Vagina (tissue), 2 donors: ENCODE measurements around the gene CACNA2D4. TPM values are rescaled to one million over a fixed set of nuclear protein-coding genes. Genes with fewer than 3 reads are reported as not detected.

Source experiments
- DNase-seq, 2 donors: peaks; one replicate each; pipeline ENCODE4 v3.0.0-alpha.2; 2017; ENCODE audit errors: extremely low spot score in 2 of 2
- H3K27ac ChIP-seq: fragments of 200-600 bp; sonication (generic); one replicate; pipeline ENCODE4 v1.5.1; 2019
- H3K27me3 ChIP-seq: fragments of 200-600 bp; sonication (generic); one replicate; pipeline ENCODE4 v1.5.1; 2019
- H3K36me3 ChIP-seq, 2 donors: fragments of 200-600 bp; sonication (generic); one replicate each; pipeline ENCODE4 v1.5.1; 2017 to 2019
- H3K4me1 ChIP-seq: fragments of 200-600 bp; sonication (generic); one replicate; pipeline ENCODE4 v1.5.1; 2019
- H3K4me3 ChIP-seq, 2 donors: fragments of 200-600 bp; sonication (generic); 1 replicate in 1 of 2; 2 replicates in 1 of 2; pipeline ENCODE4 v1.5.1; 2016 to 2019
- H3K9me3 ChIP-seq: fragments of 200-600 bp; sonication (generic); one replicate; pipeline ENCODE4 v1.5.1; 2019
- CTCF ChIP-seq, 3 experiments: fragments of 450-650 bp in 2 of 3; fragments of 200-600 bp in 1 of 3; sonication (generic) in 1 of 3; IDR thresholded peaks; one replicate each; pipeline ENCODE4 v1.5.1; 2017 to 2019; ENCODE audit warnings: antibody characterized with exemption in 3 of 3, mild to moderate bottlenecking in 2 of 3, moderate library complexity in 2 of 3
- POLR2A ChIP-seq, 2 donors: fragments of 450-650 bp; IDR thresholded peaks; one replicate each; pipeline ENCODE4 v1.6.1; 2017; ENCODE audit warnings: antibody characterized with exemption in 2 of 2, mild to moderate bottlenecking in 2 of 2, moderate library complexity in 2 of 2
- POLR2AphosphoS5 ChIP-seq, 2 donors: sonication (generic); formaldehyde crosslinking; IDR thresholded peaks; one replicate each; pipeline ENCODE4 v1.9.0; 2017; ENCODE audit warnings: antibody characterized with exemption in 2 of 2, mild to moderate bottlenecking in 2 of 2, low read depth in 1 of 2; ENCODE audit not compliant: insufficient read depth in 1 of 2
- intact Hi-C: fragments of 100-400 bp; cut with DNase I; formaldehyde crosslinking; loops from one replicate; pipeline ENCODE4 v1.15.1; 2023
- total RNA-seq: library from RNA; depleted of rRNA; stranded (reverse); fragments of >200 nt; gene quantifications from one replicate; pipeline ENCODE4 v1.2.3, GENCODE V29; 2016

The CACNA2D4 gene
- total RNA-seq, 1 donor from 2014 or later = 2.2 TPM

- Histone ChIP-seq H3K4me1 (no peaks in the 10 kb centered on the region), H3K36me3 (no peaks in the 10 kb centered on the region), H3K27ac (no peak overlapping the region), H3K27me3 (no peaks in the 10 kb centered on the region), H3K9me3 (no peaks in the 10 kb centered on the region), H3K4me3 (no peak overlapping the region)
- TF ChIP-seq POLR2A (IDR thresholded peaks at IDR 0.05) = no peak
- no peak for TF ChIP-seq POLR2AphosphoS5 (IDR thresholded peaks at IDR 0.05; ENCODE audit: insufficient read depth in 1 of 2, low read depth in 1 of 2)
- TF ChIP-seq CTCF (IDR thresholded peaks at IDR 0.05) = no peak
- intact Hi-C loops = no loop called here
- DNase-seq = no peak
Measured at GRCh38 chr12:1769809-1770494, 148.5 kb downstream of the CACNA2D4 start.

GRCh38 chr12:1768615-1769014 is 149.8 kb downstream of the CACNA2D4 start:
- no peak overlapping the region for H3K27ac ChIP-seq
- no peaks in the 10 kb centered on the region for H3K4me1 ChIP-seq
- intact Hi-C loops = no loop called here
- H3K27me3 ChIP-seq = no peaks in the 10 kb centered on the region
- TF ChIP-seq CTCF (IDR thresholded peaks at IDR 0.05) = no peak
- no peak overlapping the region for H3K4me3 ChIP-seq
- no peak for DNase-seq
- no peaks in the 10 kb centered on the region for H3K9me3 ChIP-seq
- no peaks in the 10 kb centered on the region for H3K36me3 ChIP-seq

GRCh38 chr12:1767407-1768090 is 150.9 kb downstream of the CACNA2D4 start:
- Histone ChIP-seq H3K9me3 (no peaks in the 10 kb centered on the region), H3K4me1 (no peaks in the 10 kb centered on the region), H3K27ac (no peak overlapping the region), H3K4me3 (no peak overlapping the region), H3K27me3 (no peaks in the 10 kb centered on the region), H3K36me3 (no peaks in the 10 kb centered on the region)
- TF ChIP-seq CTCF (IDR thresholded peaks at IDR 0.05) (no peak), POLR2AphosphoS5 (IDR thresholded peaks at IDR 0.05; ENCODE audit: insufficient read depth in 1 of 2, low read depth in 1 of 2) (no peak), POLR2A (IDR thresholded peaks at IDR 0.05) (no peak)
- DNase-seq = no peak
- intact Hi-C loops = no loop called here

- Histone ChIP-seq H3K4me1 (no peaks in the 10 kb centered on the region), H3K27me3 (no peaks in the 10 kb centered on the region), H3K9me3 (no peaks in the 10 kb centered on the region), H3K27ac (no peak overlapping the region), H3K4me3 (no peak overlapping the region), H3K36me3 (no peaks in the 10 kb centered on the region)
- intact Hi-C loops = no loop called here
- DNase-seq = no peak
- TF ChIP-seq CTCF (IDR thresholded peaks at IDR 0.05) (no peak), POLR2AphosphoS5 (IDR thresholded peaks at IDR 0.05; ENCODE audit: insufficient read depth in 1 of 2, low read depth in 1 of 2) (no peak), POLR2A (IDR thresholded peaks at IDR 0.05) (no peak)
Measured at GRCh38 chr12:1766110-1766509, 152.3 kb downstream of the CACNA2D4 start.

GRCh38 chr12:1763153-1763552 is 155.3 kb downstream of the CACNA2D4 start:
- Histone ChIP-seq H3K4me3 (no peak overlapping the region), H3K4me1 (peaks cover 10% of the 10 kb centered on the region), H3K27ac (no peak overlapping the region), H3K9me3 (no peaks in the 10 kb centered on the region), H3K27me3 (no peaks in the 10 kb centered on the region), H3K36me3 (no peaks in the 10 kb centered on the region)
- DNase-seq = no peak
- no peak for TF ChIP-seq CTCF (IDR thresholded peaks at IDR 0.05)
- no peak for TF ChIP-seq POLR2AphosphoS5 (IDR thresholded peaks at IDR 0.05; ENCODE audit: insufficient read depth in 1 of 2, low read depth in 1 of 2)
- TF ChIP-seq POLR2A (IDR thresholded peaks at IDR 0.05) = no peak
- intact Hi-C loops = no loop called here
